Cerebellar cortex (tissue), 1 donor: ENCODE results near the gene GAREM1.
"Not testable (repeated sequence)": the region's sequence is repeated elsewhere in the genome, so short reads cannot be mapped to it uniquely, and the experiment has no call there.

Source experiments
- DNase-seq: peaks from one replicate; pipeline ENCODE4 v3.0.0-alpha.2; 2015; ENCODE audit warnings: low spot score

Gene GAREM1

GRCh38 chr18:32326450-32327308, 144.0 kb downstream of the GAREM1 start:
- DNase-seq: peak; percentile 57

GRCh38 chr18:32324181-32324580, 146.5 kb downstream of the GAREM1 start:
- no peak for DNase-seq

GRCh38 chr18:32321826-32322225, 148.9 kb downstream of the GAREM1 start:
- no peak for DNase-seq

- no peak for DNase-seq
Measured at GRCh38 chr18:32319084-32319483, 151.6 kb downstream of the GAREM1 start.

GRCh38 chr18:32318581-32318980, 152.1 kb downstream of the GAREM1 start:
- no peak for DNase-seq

- no peak for DNase-seq
Measured at GRCh38 chr18:32317651-32318050, 153.0 kb downstream of the GAREM1 start.

GRCh38 chr18:32315881-32316280, 154.8 kb downstream of the GAREM1 start:
- DNase-seq: no peak

GRCh38 chr18:32310774-32311173, 159.9 kb downstream of the GAREM1 start:
- DNase-seq: no peak

GRCh38 chr18:32310101-32310500, 160.6 kb downstream of the GAREM1 start:
- DNase-seq: no peak

- no peak for DNase-seq
Measured at GRCh38 chr18:32308493-32309120, 162.1 kb downstream of the GAREM1 start.

- no peak for DNase-seq
Measured at GRCh38 chr18:32303400-32303799, 167.3 kb downstream of the GAREM1 start.

- DNase-seq: no peak
Measured at GRCh38 chr18:32302806-32303205, 167.9 kb downstream of the GAREM1 start.

- DNase-seq: no peak
Measured at GRCh38 chr18:32301976-32302743, 168.5 kb downstream of the GAREM1 start.

- DNase-seq: no peak
Measured at GRCh38 chr18:32301361-32301760, 169.3 kb downstream of the GAREM1 start.

GRCh38 chr18:32300914-32301313, 169.8 kb downstream of the GAREM1 start:
- no peak for DNase-seq

GRCh38 chr18:32299484-32299883, 171.2 kb downstream of the GAREM1 start:
- no peak for DNase-seq

- no peak for DNase-seq
Measured at GRCh38 chr18:32298171-32298667, 172.5 kb downstream of the GAREM1 start.

GRCh38 chr18:32297579-32298170, 173.0 kb downstream of the GAREM1 start:
- no peak for DNase-seq

GRCh38 chr18:32296851-32297250, 173.8 kb downstream of the GAREM1 start:
- DNase-seq: no peak

- no peak for DNase-seq
Measured at GRCh38 chr18:32295604-32296003, 175.1 kb downstream of the GAREM1 start.

- DNase-seq: no peak
Measured at GRCh38 chr18:32293107-32293506, 177.6 kb downstream of the GAREM1 start.

- not testable (repeated sequence) for DNase-seq
Measured at GRCh38 chr18:32291623-32292022, 179.1 kb downstream of the GAREM1 start.
